GM18499 (cell line): Measurements from ENCODE around the gene HS6ST3.

Source experiments
- ATAC-seq: cut with Tn5 transposase; IDR thresholded peaks from one replicate; pipeline ENCODE4 v1.9.1; 2021; ENCODE audit warnings: moderate number of reproducible peaks; ENCODE audit not compliant: insufficient read depth, unreplicated experiment

HS6ST3 gene

GRCh38 chr13:96851856-96852445 is 762.0 kb downstream of the HS6ST3 start:
- no peak for ATAC-seq

DNA sequence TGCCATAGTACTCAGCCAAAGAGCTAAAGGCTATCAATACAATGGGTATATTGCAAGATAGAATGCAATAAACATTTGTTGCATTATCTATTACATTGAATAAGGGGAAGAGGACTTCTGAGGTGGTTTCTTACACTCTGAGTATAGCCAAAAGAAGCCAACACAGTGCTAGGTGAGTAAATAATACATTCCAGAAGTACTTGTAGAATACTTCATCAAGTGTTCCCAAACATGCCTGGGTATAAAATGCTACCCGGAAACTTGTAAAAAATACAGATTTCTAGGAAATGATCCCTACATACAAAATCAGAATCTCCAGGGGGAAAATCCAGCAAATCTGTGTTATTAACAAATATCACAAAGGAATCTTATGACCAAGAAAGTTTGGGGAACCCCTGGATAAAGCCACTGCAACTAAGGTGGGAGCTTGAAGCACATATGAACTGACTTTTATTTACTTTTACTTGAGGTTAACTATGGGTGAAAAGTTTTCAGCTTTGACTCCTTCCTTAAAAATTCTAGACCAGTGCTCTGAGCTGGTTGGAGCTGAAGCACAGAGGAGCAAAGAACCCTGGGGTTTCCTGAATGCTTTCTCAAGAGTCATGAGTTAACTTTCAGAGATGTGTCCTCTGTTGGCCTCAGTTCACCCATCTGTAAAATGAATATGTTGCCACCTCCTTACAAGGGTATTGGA is 768.4 kb downstream of the HS6ST3 start:
- no peak for ATAC-seq

GRCh38 chr13:96860882-96861281 is 771.0 kb downstream of the HS6ST3 start:
- ATAC-seq: no peak

- no peak for ATAC-seq
Observed at GRCh38 chr13:96862093-96862492, 772.2 kb downstream of the HS6ST3 start.

- ATAC-seq: no peak
Observed at GRCh38 chr13:96862999-96863398, 773.1 kb downstream of the HS6ST3 start.

- ATAC-seq: no peak
Observed at GRCh38 chr13:96871469-96871868, 781.6 kb downstream of the HS6ST3 start.

- ATAC-seq: no peak
Observed at GRCh38 chr13:96880419-96880818, 790.5 kb downstream of the HS6ST3 start.
